ENCODE measurements around the gene BRPF3.

GRCh38 chr6:36200154-36200891 is 3.8 kb downstream of the BRPF3 start:
- TF ChIP-seq CTCF (IDR thresholded peaks at IDR 0.05) (no peak), ZFX (IDR thresholded peaks at IDR 0.05; ENCODE audit: borderline replicate concordance) (no peak)
